DND-41 (cell line): Measurements from ENCODE around the gene STOX1.

Experiments used
- CTCF ChIP-seq: IDR thresholded peaks from 2 replicates; pipeline ENCODE4 v1.5.1; 2012; ENCODE audit warnings: borderline replicate concordance, low read length, moderate library complexity, mild to moderate bottlenecking; ENCODE audit not compliant: poor library complexity, severe bottlenecking; ENCODE audit errors: extremely low read depth
- EZH2 ChIP-seq: IDR thresholded peaks from 3 replicates; pipeline ENCODE4 v1.6.1; 2012; ENCODE audit warnings: borderline replicate concordance, low read depth, mild to moderate bottlenecking, moderate library complexity, low read length, inconsistent platforms; ENCODE audit not compliant: severe bottlenecking

GRCh38 chr10:68870061-68870460 lies 42.7 kb downstream of the STOX1 start:
- TF ChIP-seq CTCF (no peak), EZH2 (no peak)
